HepG2 (cell line): ENCODE results near the gene RPL6. TPM values are rescaled to one million over a fixed set of nuclear protein-coding genes. Genes with fewer than 3 reads are reported as not detected.
A peak's percentile ranks its signal among the peaks of the same experiment; 100 is the strongest.

Source experiments
- ARNT ChIP-seq: fragments of 450-650 bp; IDR thresholded peaks from 2 replicates; pipeline ENCODE4 v1.6.1; 2017
- CEBPB ChIP-seq: IDR thresholded peaks from 2 replicates; pipeline ENCODE4 v1.6.1; 2011; ENCODE audit warnings: low read depth, low read length, improper control_type of control experiment, borderline replicate concordance
- FOSL1 ChIP-seq: sonication (generic); formaldehyde crosslinking; IDR thresholded peaks from 2 replicates; pipeline ENCODE4 v1.9.0; 2021; ENCODE audit warnings: missing genetic modification reagents, borderline replicate concordance
- GPN1 ChIP-seq: sonication (generic); formaldehyde crosslinking; IDR thresholded peaks from 2 replicates; pipeline ENCODE4 v1.5.1; 2020; ENCODE audit warnings: missing genetic modification reagents, borderline replicate concordance
- KMT2B ChIP-seq: IDR thresholded peaks from 2 replicates; pipeline ENCODE4 v1.6.1; 2016; ENCODE audit warnings: missing genetic modification reagents, missing compliant biosample characterization
- RXRB ChIP-seq: IDR thresholded peaks from 2 replicates; pipeline ENCODE4 v1.6.1; 2016; ENCODE audit warnings: borderline replicate concordance, missing genetic modification reagents, missing compliant biosample characterization
- SIX4 ChIP-seq: sonication (generic); formaldehyde crosslinking; IDR thresholded peaks from 2 replicates; pipeline ENCODE4 v1.4.0; 2020; ENCODE audit warnings: missing genetic modification reagents
- ZBTB38 ChIP-seq: sonication (generic); formaldehyde crosslinking; IDR thresholded peaks from 2 replicates; pipeline ENCODE4 v1.5.1; 2020; ENCODE audit warnings: mild to moderate bottlenecking, missing genetic modification reagents
- ZMAT3 ChIP-seq: sonication (generic); formaldehyde crosslinking; conservative IDR thresholded peaks from 2 replicates; pipeline ENCODE4 v1.7.0; 2021; ENCODE audit warnings: missing genetic modification reagents
- ZNF235 ChIP-seq: sonication (generic); formaldehyde crosslinking; IDR thresholded peaks from 2 replicates; pipeline ENCODE4 v1.8.1; 2023; ENCODE audit warnings: mild to moderate bottlenecking, missing genetic modification reagents, borderline replicate concordance
- ZNF644 ChIP-seq: IDR thresholded peaks from 2 replicates; pipeline ENCODE4 v1.6.1; 2016; ENCODE audit warnings: low read depth
- ZNF776 ChIP-seq: sonication (generic); formaldehyde crosslinking; IDR thresholded peaks from 2 replicates; pipeline ENCODE4 v1.4.0; 2020; ENCODE audit warnings: mild to moderate bottlenecking, missing genetic modification reagents
- polyA plus RNA-seq, 8 experiments: library from polyadenylated mRNA; depleted of rRNA in 3 of 8; stranded (reverse) in 7 of 8; unstranded in 1 of 8; fragments of >200 nt; fragmentation: Illumina TruSeq in 4 of 8; extraction: Trizol in 4 of 8; gene quantifications; 2 replicates each; pipeline versions ENCODE4 v1.2.1 to v1.2.3, GENCODE V29; 2011 to 2016; ENCODE audit warnings: low read depth in 4 of 8, missing spikeins in 1 of 8, mixed read lengths in 1 of 8; ENCODE audit not compliant: insufficient read depth in 1 of 8
- total RNA-seq, 5 experiments: library from RNA; depleted of rRNA; stranded (reverse); fragments of >200 nt; fragmentation: Illumina TruSeq; extraction: Trizol; gene quantifications; 2 replicates each; pipeline ENCODE4 v1.2.3, GENCODE V29; 2016; ENCODE audit warnings: low read depth in 1 of 5
- TF ChIP-seq, protein P1 (sequence below): sonication (generic); formaldehyde crosslinking; IDR thresholded peaks from 2 replicates; pipeline ENCODE4 v1.9.0; 2021; ENCODE audit warnings: missing genetic modification reagents, borderline replicate concordance
- TF ChIP-seq, protein P2 (sequence below): fragments of 450-650 bp; IDR thresholded peaks from 2 replicates; pipeline ENCODE4 v1.6.1; 2017
- TF ChIP-seq, protein P3 (sequence below): fragments of 450-650 bp; IDR thresholded peaks from 2 replicates; pipeline ENCODE4 v1.6.1; 2017; ENCODE audit warnings: mild to moderate bottlenecking
- TF ChIP-seq, protein P4 (sequence below): sonication (generic); formaldehyde crosslinking; IDR thresholded peaks from 2 replicates; pipeline ENCODE4 v1.4.0; 2020; ENCODE audit warnings: mild to moderate bottlenecking, missing genetic modification reagents
- TF ChIP-seq, protein P5 (sequence below): sonication (generic); formaldehyde crosslinking; IDR thresholded peaks from 2 replicates; pipeline ENCODE4 v1.5.0; 2020; ENCODE audit warnings: missing genetic modification reagents
- TF ChIP-seq, protein P6 (sequence below): IDR thresholded peaks from 2 replicates; pipeline ENCODE4 v1.6.1; 2016; ENCODE audit warnings: missing biosample characterization, missing genetic modification reagents, low read depth

RPL6 gene
- total and polyA plus RNA-seq, 2 of the 13 experiments (the other 11 are each of a cell fraction or from before 2014, with no cell fraction given), result 1,551 to 1,719 TPM

DNA sequence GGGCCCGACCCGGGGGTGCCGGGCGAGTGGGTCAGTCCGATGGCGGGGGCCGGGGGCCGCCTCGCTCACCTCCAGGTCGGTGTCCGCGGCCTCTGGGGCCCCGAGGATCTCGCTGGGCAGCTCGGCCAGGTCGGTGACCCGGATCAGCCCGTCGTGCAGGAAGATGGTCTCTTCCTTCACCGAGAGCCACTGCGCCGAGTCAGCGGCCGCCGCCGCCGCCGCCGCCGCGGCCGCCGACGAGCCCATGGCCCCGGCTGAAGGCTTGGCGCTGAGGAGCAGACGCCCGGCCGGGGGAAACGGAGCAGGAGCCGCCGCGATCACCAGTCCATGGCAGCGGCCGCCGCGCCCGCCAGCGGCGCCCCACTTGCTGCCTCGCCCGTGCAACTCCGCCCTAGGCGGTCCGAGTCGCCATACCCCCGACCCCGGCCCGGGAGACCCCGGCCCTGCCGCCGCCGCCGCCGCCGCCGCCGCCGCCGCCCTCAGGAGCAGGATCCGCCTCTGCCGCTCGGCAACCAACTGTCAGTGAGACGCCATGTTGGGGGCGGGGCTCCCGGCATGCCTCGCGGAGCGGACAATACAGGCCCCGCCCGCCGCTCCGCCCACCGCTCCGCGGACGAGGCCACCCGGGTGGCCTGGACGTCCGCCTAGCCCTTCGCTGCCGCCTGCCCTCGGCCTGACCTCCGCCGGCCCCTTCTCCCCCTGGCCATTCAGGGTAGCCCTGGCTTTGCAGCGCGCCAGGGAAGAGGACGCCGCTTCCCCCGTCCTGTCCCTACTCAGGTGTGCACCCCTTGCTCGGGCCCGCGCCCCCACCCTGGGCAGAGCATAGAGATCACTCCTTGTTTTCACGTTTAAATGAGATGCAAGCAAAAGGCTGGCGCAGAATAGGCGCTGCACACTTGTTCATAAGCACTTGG is 27.3 kb downstream of the RPL6 start, which contains the start of gene HECTD4 (continued):
- TF ChIP-seq, protein P1, sequence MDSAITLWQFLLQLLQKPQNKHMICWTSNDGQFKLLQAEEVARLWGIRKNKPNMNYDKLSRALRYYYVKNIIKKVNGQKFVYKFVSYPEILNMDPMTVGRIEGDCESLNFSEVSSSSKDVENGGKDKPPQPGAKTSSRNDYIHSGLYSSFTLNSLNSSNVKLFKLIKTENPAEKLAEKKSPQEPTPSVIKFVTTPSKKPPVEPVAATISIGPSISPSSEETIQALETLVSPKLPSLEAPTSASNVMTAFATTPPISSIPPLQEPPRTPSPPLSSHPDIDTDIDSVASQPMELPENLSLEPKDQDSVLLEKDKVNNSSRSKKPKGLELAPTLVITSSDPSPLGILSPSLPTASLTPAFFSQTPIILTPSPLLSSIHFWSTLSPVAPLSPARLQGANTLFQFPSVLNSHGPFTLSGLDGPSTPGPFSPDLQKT, result no peak
- TF ChIP-seq, protein P2, sequence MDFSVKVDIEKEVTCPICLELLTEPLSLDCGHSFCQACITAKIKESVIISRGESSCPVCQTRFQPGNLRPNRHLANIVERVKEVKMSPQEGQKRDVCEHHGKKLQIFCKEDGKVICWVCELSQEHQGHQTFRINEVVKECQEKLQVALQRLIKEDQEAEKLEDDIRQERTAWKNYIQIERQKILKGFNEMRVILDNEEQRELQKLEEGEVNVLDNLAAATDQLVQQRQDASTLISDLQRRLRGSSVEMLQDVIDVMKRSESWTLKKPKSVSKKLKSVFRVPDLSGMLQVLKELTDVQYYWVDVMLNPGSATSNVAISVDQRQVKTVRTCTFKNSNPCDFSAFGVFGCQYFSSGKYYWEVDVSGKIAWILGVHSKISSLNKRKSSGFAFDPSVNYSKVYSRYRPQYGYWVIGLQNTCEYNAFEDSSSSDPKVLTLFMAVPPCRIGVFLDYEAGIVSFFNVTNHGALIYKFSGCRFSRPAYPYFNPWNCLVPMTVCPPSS, result no peak
- TF ChIP-seq, protein P3, sequence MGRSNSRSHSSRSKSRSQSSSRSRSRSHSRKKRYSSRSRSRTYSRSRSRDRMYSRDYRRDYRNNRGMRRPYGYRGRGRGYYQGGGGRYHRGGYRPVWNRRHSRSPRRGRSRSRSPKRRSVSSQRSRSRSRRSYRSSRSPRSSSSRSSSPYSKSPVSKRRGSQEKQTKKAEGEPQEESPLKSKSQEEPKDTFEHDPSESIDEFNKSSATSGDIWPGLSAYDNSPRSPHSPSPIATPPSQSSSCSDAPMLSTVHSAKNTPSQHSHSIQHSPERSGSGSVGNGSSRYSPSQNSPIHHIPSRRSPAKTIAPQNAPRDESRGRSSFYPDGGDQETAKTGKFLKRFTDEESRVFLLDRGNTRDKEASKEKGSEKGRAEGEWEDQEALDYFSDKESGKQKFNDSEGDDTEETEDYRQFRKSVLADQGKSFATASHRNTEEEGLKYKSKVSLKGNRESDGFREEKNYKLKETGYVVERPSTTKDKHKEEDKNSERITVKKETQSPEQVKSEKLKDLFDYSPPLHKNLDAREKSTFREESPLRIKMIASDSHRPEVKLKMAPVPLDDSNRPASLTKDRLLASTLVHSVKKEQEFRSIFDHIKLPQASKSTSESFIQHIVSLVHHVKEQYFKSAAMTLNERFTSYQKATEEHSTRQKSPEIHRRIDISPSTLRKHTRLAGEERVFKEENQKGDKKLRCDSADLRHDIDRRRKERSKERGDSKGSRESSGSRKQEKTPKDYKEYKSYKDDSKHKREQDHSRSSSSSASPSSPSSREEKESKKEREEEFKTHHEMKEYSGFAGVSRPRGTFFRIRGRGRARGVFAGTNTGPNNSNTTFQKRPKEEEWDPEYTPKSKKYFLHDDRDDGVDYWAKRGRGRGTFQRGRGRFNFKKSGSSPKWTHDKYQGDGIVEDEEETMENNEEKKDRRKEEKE, result no peak
- no peak; the same call in none of the 2 replicates for TF ChIP-seq ZMAT3 (CRISPR knock-in tag)
- TF ChIP-seq, protein P4, sequence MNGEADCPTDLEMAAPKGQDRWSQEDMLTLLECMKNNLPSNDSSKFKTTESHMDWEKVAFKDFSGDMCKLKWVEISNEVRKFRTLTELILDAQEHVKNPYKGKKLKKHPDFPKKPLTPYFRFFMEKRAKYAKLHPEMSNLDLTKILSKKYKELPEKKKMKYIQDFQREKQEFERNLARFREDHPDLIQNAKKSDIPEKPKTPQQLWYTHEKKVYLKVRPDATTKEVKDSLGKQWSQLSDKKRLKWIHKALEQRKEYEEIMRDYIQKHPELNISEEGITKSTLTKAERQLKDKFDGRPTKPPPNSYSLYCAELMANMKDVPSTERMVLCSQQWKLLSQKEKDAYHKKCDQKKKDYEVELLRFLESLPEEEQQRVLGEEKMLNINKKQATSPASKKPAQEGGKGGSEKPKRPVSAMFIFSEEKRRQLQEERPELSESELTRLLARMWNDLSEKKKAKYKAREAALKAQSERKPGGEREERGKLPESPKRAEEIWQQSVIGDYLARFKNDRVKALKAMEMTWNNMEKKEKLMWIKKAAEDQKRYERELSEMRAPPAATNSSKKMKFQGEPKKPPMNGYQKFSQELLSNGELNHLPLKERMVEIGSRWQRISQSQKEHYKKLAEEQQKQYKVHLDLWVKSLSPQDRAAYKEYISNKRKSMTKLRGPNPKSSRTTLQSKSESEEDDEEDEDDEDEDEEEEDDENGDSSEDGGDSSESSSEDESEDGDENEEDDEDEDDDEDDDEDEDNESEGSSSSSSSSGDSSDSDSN (CRISPR knock-in tag), result peak; percentile 79
- peak; percentile 63; the same call in 1 of the 2 replicates for TF ChIP-seq RXRB (CRISPR knock-in tag)
- no peak for TF ChIP-seq ARNT
- TF ChIP-seq, protein P5, sequence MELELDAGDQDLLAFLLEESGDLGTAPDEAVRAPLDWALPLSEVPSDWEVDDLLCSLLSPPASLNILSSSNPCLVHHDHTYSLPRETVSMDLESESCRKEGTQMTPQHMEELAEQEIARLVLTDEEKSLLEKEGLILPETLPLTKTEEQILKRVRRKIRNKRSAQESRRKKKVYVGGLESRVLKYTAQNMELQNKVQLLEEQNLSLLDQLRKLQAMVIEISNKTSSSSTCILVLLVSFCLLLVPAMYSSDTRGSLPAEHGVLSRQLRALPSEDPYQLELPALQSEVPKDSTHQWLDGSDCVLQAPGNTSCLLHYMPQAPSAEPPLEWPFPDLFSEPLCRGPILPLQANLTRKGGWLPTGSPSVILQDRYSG (CRISPR knock-in tag), result no peak
- TF ChIP-seq ZNF235 (CRISPR knock-in tag), result peak; percentile 40
- TF ChIP-seq CEBPB, result no peak
- no peak; the same call in 1 of the 2 replicates for TF ChIP-seq ZNF776
- TF ChIP-seq, protein P6, sequence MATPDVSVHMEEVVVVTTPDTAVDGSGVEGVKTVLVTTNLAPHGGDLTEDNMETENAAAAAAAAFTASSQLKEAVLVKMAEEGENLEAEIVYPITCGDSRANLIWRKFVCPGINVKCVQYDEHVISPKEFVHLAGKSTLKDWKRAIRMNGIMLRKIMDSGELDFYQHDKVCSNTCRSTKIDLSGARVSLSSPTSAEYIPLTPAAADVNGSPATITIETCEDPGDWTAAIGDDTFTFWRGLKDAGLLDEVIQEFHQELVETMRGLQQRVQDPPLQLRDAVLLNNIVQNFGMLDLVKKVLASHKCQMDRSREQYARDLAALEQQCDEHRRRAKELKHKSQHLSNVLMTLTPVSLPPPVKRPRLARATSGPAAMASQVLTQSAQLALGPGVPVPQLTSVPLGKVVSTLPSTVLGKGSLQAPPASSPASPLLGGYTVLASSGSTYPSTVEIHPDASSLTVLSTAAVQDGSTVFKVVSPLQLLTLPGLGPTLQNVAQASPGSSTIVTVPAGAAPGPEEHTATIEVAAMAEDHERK (CRISPR knock-in tag), result 0 out of 2 replicates have a peak, but pooled peaks have one; percentile 29
- peak; percentile 28; the same call in 1 of the 2 replicates for TF ChIP-seq ZBTB38 (CRISPR knock-in tag)
- TF ChIP-seq SIX4 (CRISPR knock-in tag), result 0 out of 2 replicates have a peak, but pooled peaks have one; percentile 36
- no peak for TF ChIP-seq FOSL1 (CRISPR knock-in tag)
- peak; percentile 84 for TF ChIP-seq KMT2B
- TF ChIP-seq ZNF644 (CRISPR knock-in tag), result no peak
- no peak for TF ChIP-seq GPN1
